DOHH2 (cell line): ENCODE results near the gene PDE6B.
"Not testable (repeated sequence)": the region's sequence is repeated elsewhere in the genome, so short reads cannot be mapped to it uniquely, and the experiment has no call there.

Source experiments
- H3F3A ChIP-seq: fragments of 200-600 bp; sonication (generic), shearing (Covaris generic); 2 replicates; pipeline ENCODE4 v1.6.0; 2016; ENCODE audit warnings: antibody characterized with exemption, mild to moderate bottlenecking; ENCODE audit not compliant: control insufficient read depth, insufficient read depth
- H3K27ac ChIP-seq: fragments of 200-600 bp; sonication (generic); 2 replicates; pipeline ENCODE4 v1.5.1; 2014; ENCODE audit warnings: low read depth, mild to moderate bottlenecking, low read length, moderate library complexity
- H3K27me3 ChIP-seq: fragments of 200-600 bp; sonication (generic); 2 replicates; pipeline ENCODE4 v1.6.1; 2014; ENCODE audit warnings: mild to moderate bottlenecking, low read length, mixed read lengths; ENCODE audit not compliant: control insufficient read depth
- H3K36me3 ChIP-seq: fragments of 200-600 bp; sonication (generic); 2 replicates; pipeline ENCODE4 v1.6.1; 2014; ENCODE audit warnings: mild to moderate bottlenecking, low read length, moderate library complexity, mixed read lengths; ENCODE audit not compliant: control insufficient read depth
- H3K4me1 ChIP-seq: fragments of 200-600 bp; sonication (generic); 2 replicates; pipeline ENCODE4 v1.6.1; 2014; ENCODE audit warnings: mild to moderate bottlenecking, low read length, mixed read lengths; ENCODE audit not compliant: control insufficient read depth
- H3K4me2 ChIP-seq: fragments of 200-600 bp; sonication (generic); 2 replicates; pipeline ENCODE4 v1.6.0; 2014; ENCODE audit warnings: mild to moderate bottlenecking, low read length, moderate library complexity
- H3K4me3 ChIP-seq: fragments of 200-600 bp; sonication (generic); 2 replicates; pipeline ENCODE4 v1.5.1; 2014; ENCODE audit warnings: mild to moderate bottlenecking, low read length, mixed read lengths
- H3K79me2 ChIP-seq: fragments of 200-600 bp; sonication (generic); 2 replicates; pipeline ENCODE4 v1.6.1; 2014; ENCODE audit warnings: mild to moderate bottlenecking, low read length, mixed read lengths; ENCODE audit not compliant: control insufficient read depth
- H3K9me2 ChIP-seq: fragments of 200-600 bp; sonication (generic); replicated peaks from 2 replicates; pipeline ENCODE4 v1.6.1; 2014; ENCODE audit warnings: mild to moderate bottlenecking, low read length, mixed read lengths; ENCODE audit not compliant: control insufficient read depth
- H3K9me3 ChIP-seq: fragments of 200-600 bp; sonication (generic); 2 replicates; pipeline ENCODE4 v1.6.1; 2014; ENCODE audit warnings: antibody characterized with exemption, low read length, mixed read lengths; ENCODE audit not compliant: control insufficient read depth, insufficient read depth
- H4K20me1 ChIP-seq: fragments of 200-600 bp; sonication (generic); 2 replicates; pipeline ENCODE4 v1.6.0; 2014; ENCODE audit warnings: low read depth, mild to moderate bottlenecking, antibody characterized with exemption, low read length, moderate library complexity; ENCODE audit not compliant: control insufficient read depth, insufficient read depth
- EZH2phosphoT487 ChIP-seq: fragments of 200-600 bp; sonication (generic); IDR thresholded peaks from 2 replicates; pipeline ENCODE4 v1.6.1; 2017; ENCODE audit warnings: borderline replicate concordance, mild to moderate bottlenecking, antibody characterized with exemption, low read length, moderate library complexity, mixed read lengths
- TF ChIP-seq, protein P1 (sequence below): fragments of 200-600 bp; sonication (generic); IDR thresholded peaks from one replicate; pipeline ENCODE4 v1.5.1; 2014; ENCODE audit warnings: antibody characterized with exemption, mild to moderate bottlenecking, low read depth, low read length; ENCODE audit not compliant: poor library complexity, severe bottlenecking

The PDE6B gene

DNA sequence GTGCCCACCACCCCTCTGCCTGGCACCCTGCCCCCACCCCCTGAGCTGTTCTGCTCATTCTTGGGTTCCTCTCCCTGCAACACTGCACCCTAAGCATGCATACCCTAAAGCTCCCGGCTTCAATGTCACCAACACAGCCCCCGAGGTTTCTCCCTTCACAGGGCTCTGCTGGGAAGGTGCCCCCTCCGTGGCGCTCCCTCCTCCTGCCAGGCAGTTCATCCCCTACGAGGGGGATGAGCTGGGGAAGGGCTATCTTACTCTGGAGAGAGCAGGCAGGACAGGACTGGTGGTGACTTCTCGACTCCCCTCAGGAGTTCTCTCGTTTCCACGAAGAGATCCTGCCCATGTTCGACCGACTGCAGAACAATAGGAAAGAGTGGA, 42.2 kb downstream of the PDE6B start:
- Histone ChIP-seq H3K9me2 (no peaks in the 10 kb centered on the region), H3K9me3 (no peaks in the 10 kb centered on the region), H3K4me1 (peaks cover 17% of the 10 kb centered on the region), H4K20me1 (no peaks in the 10 kb centered on the region), H3K4me2 (no peak overlapping the region), H3F3A (no peaks in the 10 kb centered on the region), H3K79me2 (peaks cover under 1% of the 10 kb centered on the region), H3K27me3 (no peaks in the 10 kb centered on the region), H3K36me3 (peaks cover 21% of the 10 kb centered on the region), H3K4me3 (no peak overlapping the region), H3K27ac (no peak overlapping the region)
- no peak for TF ChIP-seq EZH2phosphoT487
- TF ChIP-seq, protein P1, sequence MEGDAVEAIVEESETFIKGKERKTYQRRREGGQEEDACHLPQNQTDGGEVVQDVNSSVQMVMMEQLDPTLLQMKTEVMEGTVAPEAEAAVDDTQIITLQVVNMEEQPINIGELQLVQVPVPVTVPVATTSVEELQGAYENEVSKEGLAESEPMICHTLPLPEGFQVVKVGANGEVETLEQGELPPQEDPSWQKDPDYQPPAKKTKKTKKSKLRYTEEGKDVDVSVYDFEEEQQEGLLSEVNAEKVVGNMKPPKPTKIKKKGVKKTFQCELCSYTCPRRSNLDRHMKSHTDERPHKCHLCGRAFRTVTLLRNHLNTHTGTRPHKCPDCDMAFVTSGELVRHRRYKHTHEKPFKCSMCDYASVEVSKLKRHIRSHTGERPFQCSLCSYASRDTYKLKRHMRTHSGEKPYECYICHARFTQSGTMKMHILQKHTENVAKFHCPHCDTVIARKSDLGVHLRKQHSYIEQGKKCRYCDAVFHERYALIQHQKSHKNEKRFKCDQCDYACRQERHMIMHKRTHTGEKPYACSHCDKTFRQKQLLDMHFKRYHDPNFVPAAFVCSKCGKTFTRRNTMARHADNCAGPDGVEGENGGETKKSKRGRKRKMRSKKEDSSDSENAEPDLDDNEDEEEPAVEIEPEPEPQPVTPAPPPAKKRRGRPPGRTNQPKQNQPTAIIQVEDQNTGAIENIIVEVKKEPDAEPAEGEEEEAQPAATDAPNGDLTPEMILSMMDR, result no peak

DNA sequence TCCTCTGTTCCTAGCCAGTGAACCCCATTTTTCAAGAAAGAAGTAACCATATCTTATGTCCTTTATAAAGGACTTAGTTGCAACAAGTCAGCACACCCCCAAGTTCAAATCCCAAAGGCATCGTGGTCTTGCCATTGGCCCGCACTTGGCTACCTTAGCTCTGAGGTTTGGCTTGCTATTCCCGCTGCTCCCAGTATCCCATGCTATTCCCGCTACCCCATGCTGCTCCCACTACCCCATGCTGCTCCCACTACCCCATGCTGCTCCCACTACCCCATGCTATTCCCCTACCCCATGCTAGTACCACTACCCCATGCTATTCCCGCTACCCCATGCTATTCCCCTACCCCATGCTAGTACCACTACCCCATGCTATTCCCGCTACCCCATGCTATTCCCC, 42.8 kb downstream of the PDE6B start:
- not testable (repeated sequence) for H4K20me1 ChIP-seq, H3K27me3 ChIP-seq, H3K9me3 ChIP-seq, H3K4me3 ChIP-seq, H3K27ac ChIP-seq, H3K9me2 ChIP-seq, H3F3A ChIP-seq, H3K4me2 ChIP-seq, H3K79me2 ChIP-seq
- H3K36me3 ChIP-seq, result peaks cover 28% of the 10 kb centered on the region
- H3K4me1 ChIP-seq, result peaks cover 17% of the 10 kb centered on the region

DNA sequence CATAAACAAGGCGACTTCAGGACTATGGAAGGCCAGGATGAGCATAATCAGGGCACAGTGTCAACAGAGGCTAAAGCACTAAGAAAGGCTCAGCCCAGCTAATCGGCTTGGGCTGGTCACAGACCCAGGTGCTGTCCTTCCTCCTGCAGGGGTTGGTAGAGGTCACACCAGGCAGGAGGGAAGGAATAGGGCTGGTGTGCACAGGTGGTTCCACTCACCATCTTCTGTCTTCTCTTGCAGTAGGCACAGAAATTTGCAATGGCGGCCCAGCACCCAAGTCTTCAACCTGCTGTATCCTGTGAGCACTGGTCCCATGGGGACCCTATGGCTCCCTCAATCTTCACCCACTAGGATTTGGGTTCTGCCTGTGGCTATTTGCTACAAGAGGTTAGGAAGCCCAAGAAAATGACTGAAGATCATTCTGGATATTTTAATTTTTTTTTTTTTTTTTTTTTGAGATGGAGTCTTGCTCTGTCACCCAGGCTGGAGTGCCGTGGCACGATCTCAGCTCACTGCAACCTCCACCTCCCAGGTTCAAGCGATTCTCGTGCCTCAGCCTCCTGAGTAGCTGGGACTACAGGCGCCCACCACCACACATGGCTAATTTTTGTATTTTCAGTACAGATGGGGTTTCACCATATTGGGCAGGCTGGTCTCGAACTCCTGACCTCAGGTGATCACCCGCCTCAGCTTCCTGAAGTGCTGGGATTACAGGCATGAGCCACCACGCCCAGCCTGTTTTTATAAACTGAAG, 44.6 kb downstream of the PDE6B start:
- H3K4me1 ChIP-seq, result not testable (repeated sequence)

DNA sequence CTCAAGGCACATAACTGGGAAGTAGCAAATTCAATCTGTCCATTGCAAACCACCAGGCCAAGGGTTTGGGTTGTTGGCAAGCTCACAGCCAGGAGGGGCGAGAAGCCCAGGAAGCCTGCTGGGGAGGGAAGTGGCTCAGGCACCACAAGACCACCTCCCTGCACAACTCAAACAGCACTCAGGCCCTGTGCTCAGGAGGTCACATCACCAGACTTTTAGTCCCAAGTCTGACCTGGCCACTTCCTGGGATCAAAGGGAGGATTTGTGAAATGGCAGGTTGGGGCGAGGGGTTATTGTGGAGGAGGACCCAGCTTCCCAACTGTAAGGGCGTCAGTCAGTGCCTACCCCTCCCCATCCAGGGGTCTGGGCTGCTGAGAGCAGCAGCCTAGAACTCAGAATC, 46.4 kb downstream of the PDE6B start:
- Histone ChIP-seq H3F3A (peaks cover 10% of the 10 kb centered on the region), H3K4me2 (no peak overlapping the region), H3K9me2 (no peaks in the 10 kb centered on the region), H3K36me3 (peaks cover 44% of the 10 kb centered on the region), H3K9me3 (no peaks in the 10 kb centered on the region), H3K27me3 (no peaks in the 10 kb centered on the region), H3K4me3 (no peak overlapping the region), H3K79me2 (peaks cover 26% of the 10 kb centered on the region), H3K4me1 (peaks cover 27% of the 10 kb centered on the region), H3K27ac (no peak overlapping the region), H4K20me1 (no peaks in the 10 kb centered on the region)
- no peak for TF ChIP-seq EZH2phosphoT487
- TF ChIP-seq, protein P1, result no peak

More for the DNA sequence above, 44.6 kb downstream of the PDE6B start:
- peaks cover 39% of the 10 kb centered on the region for H3K36me3 ChIP-seq
- not testable (repeated sequence) for H3F3A ChIP-seq, H3K4me2 ChIP-seq, H3K9me2 ChIP-seq, H4K20me1 ChIP-seq, H3K27ac ChIP-seq, H3K27me3 ChIP-seq, H3K9me3 ChIP-seq, H3K4me3 ChIP-seq
- H3K79me2 ChIP-seq, result peaks cover 21% of the 10 kb centered on the region
